Measurements from ENCODE around the gene ALDH3B2.

DNA sequence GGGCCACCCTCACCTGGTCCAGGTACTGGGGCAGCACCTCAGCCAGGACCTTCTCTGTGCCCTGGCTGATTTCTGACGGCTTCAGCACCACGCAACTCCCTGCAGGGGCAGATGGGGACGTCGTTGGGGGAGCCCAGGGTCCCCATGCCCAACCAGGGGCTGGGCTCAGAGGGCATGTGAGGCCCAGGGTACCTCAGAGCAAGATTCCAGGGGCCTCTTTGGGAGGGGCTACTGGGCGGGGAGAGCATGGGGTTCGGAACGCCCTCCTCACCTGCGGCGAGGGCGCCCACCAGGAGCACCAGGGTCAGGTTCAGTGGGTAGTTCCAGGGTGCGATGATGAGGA lies 8.1 kb downstream of the ALDH3B2 start:
- TF ChIP-seq, protein P1, sequence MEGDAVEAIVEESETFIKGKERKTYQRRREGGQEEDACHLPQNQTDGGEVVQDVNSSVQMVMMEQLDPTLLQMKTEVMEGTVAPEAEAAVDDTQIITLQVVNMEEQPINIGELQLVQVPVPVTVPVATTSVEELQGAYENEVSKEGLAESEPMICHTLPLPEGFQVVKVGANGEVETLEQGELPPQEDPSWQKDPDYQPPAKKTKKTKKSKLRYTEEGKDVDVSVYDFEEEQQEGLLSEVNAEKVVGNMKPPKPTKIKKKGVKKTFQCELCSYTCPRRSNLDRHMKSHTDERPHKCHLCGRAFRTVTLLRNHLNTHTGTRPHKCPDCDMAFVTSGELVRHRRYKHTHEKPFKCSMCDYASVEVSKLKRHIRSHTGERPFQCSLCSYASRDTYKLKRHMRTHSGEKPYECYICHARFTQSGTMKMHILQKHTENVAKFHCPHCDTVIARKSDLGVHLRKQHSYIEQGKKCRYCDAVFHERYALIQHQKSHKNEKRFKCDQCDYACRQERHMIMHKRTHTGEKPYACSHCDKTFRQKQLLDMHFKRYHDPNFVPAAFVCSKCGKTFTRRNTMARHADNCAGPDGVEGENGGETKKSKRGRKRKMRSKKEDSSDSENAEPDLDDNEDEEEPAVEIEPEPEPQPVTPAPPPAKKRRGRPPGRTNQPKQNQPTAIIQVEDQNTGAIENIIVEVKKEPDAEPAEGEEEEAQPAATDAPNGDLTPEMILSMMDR (IDR thresholded peaks at IDR 0.05): no peak
- TF ChIP-seq ZFX (IDR thresholded peaks at IDR 0.05; ENCODE audit: borderline replicate concordance): no peak
